Measurements from ENCODE around the gene BMPR1A.
"Not testable (repeated sequence)": the region's sequence is repeated elsewhere in the genome, so short reads cannot be mapped to it uniquely, and the experiment has no call there.

Gene BMPR1A

DNA sequence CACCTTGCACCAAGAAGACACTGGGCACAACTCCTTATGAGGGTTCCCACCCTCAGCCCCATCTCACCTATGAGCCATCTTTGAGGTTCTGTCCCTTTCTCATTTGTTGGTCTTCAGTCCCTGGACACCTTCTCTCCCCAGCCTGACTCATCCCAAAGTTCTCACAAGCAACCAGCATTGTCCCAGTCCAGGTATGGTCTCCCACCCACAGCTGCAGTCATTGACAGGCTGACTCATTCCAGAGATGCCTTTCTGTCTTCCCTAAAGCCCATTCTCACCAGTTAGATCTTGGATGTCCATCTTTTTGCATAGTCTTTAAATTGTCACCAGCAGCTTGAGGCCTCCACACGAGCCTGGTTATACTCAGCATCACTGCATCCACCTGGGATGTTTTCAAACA is 26.7 kb upstream of the BMPR1A start:
- no peak for DNase-seq

DNA sequence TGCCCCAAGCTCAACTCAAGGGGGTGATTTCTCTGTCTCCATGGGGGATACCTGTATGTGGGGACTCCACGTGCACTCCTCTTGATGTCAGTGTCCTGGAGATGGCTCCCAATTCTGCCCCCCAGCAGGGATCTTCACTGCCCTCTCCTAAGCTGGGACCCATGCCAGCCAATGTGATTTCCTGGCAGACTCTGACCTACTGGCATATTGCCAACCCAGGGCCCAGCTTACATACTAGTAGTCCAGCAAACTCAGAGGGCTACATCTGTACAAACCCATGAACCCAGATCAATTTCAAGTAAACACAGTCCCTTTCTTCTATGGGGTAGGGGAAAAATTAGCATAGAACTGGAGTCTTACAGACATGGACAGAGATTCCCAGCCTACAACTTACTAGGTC is 26.2 kb upstream of the BMPR1A start:
- DNase-seq, result peak in 16 of 56 donors; percentile 6 to 85 (median 22)

DNA sequence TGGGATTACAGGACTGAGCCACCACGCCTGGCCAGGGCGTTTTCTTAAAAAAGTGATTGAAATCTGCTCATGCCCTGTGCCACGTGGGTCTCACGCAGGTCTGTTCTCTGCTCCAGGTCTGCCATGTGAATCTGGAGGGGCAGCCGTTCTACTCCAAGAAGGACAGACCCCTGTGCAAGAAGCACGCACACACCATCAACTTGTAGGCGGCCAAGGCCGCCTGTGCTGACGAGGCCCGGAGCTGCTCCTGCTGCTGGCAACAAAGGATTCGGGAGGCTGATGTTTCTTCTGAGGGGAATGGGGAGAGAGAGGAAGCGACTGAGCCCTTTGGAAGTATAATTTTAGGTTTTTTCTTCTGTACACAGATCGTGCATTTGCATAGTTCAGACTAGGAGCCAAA is 23.6 kb upstream of the BMPR1A start:
- no peak for DNase-seq

DNA sequence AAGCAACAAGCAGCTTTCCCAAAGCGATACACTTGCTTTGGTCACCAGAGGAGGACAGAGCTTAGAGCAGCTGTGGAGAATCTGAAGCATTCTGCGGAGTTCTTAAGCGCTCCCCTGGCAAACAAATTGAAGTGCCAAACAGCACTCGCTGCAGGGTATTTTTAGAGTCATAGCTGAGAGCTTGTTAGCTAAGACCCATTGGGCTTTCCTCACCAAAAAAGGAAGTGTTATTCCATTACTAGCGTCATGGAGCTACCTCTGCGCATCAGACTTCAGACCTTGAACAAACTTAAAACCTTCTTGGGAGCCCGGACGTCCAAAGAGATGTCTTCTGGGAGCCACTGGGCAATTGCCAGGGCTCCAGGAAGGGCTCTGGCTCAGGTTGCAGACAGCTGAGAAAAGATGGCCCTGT is 23.2 kb upstream of the BMPR1A start:
- DNase-seq, result peak in 2 of 56 donors; percentile 8 to 24

DNA sequence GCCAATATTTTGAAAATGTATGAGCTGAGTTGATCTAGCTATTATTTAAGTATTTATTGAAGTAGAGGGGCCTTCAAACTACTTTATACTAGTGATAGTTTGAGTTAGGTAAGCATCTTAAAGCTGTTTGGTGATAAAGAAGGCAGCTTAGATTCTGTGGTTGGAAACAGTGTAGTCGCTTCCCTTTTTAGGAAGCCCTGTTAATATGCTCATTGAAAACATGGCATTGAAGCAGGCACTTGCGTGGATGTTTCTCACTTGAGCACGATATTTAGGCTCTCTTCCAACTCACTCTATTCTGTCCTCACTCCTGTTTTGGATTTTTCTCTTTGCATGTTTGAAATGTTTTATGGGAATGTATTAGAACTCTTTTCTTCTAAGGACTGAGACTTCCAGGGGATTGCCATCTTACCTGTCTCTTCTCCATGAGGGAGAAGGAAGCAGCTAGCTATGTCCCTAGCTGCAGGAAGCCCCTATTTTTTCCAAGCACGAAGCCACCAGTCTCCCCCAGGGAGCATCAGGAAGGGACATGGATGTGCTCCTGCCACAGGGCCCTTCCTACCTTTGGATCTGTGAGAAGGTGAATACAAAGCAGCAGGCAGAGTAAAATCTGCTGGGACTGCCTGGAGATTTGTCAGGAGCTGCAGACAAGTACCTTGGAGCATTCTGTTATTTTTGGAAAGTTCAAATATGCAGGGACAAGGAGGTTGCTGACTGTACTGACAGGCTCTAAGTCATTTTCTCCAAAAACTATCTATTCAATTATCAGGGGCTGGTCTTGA is 22.0 kb upstream of the BMPR1A start:
- no peak for DNase-seq

DNA sequence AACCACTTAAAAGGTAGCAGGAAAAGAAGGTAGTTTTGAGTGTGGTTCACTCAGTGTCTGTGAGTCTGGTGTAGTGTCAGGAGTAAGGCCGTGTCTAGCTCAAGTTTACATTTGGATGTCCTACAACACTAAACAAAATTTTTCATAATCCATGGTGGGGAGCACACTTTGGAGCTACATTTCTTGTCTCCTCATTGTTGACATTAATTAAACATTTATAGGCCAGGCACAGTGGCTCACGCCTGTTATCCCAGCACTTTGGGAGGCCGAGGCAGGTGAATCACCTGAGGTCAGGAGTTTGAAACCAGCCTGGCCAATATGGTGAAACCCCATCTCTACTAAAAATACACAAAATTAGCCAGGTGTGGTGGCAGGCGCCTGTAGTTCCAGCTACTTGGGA is 21.1 kb upstream of the BMPR1A start:
- DNase-seq, result not testable (repeated sequence)

DNA sequence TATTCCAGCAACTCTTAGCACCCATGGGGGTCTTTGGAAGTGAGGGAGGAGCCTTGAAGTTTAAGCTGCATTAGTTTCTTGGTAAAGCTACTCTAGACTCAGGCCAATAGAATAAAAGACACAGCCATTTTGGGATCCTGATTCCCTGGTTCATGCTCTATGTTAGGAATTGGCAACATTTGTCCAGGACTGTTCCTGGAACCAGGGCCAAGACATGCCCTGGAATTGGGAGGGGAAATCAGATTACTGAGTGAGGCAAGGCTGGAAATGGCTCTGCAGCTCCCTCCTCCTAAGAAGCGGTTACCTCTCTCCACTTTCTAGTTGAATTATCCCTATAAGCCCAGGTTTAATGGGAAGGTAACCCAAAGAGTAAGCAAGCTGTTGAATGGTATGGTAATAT is 14.2 kb upstream of the BMPR1A start:
- DNase-seq, result no peak

DNA sequence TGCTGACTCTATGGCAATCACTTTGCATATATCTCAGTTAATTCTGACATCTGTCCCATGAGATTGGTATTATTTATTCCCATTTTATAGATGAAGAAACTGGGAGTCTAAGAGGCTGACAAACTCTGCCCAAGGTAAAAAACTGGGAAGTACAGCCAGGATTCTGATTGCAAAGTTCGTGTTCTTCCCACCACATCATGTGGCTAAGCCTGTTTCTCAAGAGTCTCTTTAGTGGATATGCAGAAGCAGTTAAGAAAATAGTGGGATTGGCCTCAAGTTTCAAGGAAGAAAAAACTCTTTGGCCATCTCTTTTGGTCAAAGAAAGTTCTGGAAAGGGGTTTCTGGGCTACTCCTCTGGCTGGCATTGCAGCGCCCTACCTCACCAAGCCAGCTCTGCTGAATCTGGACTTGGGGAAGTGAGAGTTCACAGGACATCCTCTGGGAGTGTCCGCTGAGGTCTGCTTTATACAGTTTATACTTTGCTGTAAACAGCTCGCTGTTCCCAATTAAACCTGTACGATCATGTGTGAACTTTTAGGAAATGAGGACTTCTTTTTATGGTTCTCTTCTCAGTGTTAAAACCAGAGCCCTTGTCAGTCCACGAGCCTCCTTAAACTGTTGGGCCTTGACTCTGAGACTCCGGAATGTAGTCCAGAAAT is 12.2 kb upstream of the BMPR1A start:
- DNase-seq, result no peak

DNA sequence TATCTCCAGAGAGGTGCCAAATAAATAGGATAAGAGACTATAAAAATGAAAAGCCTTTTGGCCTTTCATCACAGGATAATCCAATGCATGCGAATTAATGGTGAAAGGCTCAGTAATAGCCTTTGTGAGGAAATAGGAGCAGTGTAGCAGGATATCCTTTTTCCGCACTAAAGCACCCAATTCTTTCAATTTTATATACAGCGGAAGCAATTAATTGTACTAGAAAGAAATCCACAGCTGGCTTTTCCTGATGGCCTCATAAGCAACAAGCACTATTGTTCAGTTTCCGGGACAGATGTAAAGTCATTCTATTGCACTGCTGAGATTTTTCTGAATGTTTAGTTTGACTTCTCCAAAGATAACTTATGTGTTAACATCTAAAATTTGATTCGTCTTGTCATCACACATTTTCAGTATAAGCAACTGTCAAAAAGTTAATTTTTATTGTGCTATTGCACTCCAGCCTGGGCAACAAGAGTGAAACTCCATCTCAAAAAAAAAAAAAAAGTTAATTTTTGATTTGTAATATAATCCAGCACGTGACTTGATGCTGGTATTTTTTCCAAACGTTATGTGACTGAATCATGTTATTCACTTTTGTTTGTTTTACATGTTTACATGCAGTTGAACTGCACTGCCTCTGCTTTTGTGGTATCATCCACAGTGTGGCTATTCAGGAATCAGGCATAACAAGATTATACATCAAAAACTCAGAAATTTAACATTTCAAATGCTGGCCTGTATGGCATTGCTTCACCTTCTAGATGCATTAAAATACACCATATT is 8.4 kb upstream of the BMPR1A start:
- no peak for DNase-seq

DNA sequence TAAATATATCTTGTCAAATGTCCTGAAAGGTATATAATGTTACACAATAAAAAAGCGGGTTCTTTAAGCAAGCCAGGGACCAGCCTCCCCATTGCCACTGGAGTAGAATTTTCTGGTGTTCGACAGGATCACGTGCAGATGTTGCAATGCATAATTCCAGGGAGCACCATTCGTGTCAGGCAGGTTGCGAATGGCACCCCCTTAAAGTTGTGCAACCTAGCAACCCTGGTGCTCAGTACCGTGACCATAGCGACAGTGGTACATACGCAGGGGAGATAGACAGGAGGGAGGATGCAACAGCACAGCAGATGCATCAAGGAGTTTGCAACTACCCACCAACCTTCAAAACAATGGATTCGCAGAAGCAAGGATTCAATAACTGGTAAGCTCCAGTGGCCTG is 6.6 kb upstream of the BMPR1A start:
- no peak for DNase-seq

DNA sequence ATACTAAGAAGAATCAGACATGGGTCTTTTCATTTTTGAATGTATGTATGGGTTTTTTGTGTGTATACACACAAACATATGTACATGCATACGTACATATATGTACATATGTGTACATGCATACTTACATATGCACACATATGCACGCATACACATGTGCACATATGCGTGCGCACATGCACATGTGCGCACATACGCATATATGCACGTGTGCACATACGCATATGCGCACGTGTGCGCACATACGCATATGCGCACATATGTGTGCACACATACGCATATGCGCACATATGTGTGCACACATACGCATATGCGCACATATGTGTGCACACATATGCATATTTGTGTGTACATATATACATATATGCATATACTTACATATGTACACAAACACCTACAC is 4.9 kb upstream of the BMPR1A start:
- DNase-seq, result no peak

DNA sequence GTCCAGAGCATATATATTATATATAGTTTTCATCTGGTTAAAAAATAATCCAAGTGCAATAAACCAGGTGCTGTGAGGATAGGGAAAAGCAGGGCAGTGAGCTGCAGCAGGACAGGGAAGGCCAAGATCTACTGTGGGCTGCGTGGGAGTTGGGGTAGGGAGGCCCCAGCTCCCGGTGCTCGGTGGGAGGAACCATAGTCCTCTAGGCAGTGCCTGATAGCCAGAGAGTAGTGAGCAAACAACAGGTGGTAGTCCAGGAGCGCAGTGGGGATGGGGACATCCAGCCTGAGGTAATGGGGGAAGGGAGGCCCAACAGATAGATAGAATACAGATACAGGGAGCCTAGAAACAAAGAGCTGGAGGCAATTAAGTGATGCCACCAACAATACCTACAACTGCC is 4.1 kb upstream of the BMPR1A start:
- DNase-seq, result no peak

DNA sequence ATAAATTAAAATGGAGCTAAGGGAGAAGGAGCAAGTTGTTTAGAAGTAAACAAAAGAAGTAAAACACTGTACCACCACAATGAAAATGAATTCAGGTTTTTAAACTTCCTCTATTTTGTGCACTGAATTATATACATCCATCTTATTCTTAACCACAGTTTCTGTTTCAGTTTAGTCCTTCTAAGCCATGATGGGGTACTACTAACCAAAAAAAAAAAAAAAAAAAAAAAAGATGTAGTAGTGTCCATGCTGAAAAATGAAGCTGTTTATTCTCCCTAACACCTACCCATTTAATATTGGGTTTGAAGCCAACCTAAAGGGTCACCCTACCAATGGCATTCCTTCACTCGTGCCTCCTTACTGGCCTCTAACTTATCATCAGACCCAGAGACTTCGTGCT is 3.4 kb upstream of the BMPR1A start:
- DNase-seq, result no peak

DNA sequence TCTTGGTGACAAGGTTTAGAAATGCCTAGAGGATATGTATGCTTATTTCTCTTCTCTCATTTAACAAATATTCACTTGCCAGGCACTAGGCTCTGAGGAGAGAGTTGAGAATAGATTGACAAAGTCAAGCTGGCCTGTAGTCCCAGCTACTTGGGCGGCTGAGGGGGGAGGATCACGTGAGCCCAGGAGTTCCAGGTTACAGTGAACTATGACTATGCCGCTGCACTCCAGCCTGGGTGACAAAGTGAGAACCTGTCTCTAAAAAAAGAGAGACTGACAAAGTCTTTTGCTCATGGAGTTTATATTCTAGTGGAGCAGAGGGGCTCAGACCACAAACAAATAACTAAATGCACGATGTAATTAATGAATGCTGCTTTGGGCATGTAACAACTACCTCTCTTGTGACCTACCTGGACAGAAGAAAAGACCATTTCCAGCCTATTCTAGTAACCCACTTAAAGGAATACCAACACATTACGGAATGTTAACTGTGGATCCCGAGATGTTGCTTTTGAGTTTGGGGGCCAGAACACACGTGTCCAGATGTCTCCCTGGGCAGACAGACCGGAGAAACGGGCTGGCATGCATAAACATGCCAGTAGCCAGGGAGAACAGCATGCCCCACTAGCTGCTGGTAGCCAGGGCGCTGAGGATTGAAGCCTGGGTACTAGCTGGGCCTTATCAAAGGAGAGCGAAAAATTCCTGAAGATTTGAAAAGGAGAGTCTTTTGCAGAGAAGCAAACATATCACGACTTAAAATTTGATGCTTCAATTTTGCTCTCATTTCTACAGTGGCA is 2.6 kb upstream of the BMPR1A start:
- DNase-seq, result no peak

DNA sequence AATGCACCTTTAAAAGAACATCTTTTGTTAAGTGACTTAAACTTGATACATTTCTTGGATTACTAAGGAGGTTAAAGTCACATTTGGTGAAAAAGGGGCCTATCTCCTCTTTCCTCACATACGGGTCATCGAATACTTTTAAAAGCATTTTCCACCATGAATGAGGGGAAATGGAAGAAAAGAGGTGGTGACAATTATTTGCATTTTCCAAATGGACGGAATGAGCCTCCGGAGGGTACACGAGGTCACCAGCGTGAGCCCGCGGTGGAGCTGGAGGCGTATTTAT is 1.0 kb upstream of the BMPR1A start:
- DNase-seq, result no peak

DNA sequence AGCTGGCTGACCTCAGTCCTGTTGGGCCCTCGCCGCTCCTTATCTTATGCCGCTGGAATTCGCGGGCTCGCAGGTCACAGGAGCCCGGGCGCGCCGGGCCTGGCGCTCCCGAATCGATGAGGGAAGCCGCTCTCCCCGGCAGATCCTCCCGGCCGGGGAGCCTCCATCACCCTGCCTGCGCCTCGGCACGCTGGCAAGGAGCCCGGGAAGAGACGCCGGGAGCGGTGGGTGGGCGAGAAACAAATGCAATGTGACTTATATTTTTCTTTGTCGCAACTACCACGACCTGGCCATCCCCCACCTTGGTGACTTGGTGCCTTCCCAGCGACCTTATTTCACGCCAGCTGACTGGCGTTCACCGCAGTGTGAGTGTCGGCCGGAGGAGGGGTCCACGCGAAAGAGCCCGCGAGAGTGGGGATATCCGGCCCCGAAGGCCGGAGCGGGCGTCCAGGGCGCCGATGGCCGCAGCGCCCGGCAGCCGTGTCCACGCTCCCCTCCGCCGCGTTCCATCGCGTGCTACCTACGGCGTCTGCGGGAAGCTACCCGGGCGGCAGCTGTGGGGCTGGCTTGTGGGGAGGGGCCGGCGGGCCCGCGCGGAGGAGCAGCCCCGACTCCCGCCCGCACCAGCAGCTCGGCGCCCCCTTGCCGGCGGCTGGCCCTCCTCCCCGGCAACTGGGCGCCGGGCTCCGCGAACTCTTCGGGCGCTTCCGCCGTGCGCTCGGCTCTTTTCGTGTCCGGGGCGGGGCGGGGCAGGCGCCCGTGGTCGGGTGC is 494 bp upstream of the BMPR1A start:
- DNase-seq, result peak in 55 of 56 donors; percentile 25 to 94 (median 82)

DNA sequence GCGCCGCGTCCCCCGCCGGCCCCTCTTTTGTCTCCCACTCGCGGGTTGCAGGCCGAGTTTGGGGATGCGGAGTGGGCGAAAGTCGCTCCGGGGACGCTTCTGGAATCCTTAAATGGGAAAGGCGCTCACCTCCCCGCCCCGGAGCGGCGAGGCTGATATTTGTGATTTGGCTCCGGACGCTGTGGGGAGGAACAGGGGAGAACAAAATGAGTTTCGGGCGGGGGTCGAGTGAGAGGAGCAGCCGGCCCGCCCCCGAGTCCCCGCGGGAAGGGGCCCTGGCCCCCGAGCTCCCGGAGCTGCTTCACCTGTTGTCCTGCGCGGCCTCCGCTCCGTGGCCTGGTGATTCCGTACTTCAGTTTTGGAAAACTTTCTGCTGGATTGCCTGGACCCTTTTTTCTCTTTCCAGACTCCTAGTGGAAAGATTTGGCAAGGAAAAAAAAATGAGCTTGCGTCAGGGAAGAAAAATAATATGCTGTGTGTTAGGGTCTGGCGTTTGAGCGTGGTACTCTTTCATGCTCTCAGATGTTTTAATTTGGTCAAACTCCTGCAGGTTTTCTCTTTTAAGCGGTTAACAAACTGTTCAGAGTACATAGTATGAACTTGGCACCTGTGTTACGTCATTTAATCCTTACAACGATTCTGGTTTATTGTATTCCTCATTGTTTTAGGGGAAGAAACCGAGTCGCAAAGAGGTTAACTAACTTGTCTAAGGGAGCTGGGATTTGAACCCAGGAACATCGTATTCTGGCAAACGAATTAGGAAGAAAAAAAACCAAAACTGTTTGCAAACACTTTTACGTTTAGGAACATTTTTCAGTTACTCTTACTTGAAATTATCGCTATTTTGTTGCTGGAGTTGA is 924 bp downstream of the BMPR1A start:
- peak in 23 of 56 donors; percentile 3 to 60 (median 33) for DNase-seq

DNA sequence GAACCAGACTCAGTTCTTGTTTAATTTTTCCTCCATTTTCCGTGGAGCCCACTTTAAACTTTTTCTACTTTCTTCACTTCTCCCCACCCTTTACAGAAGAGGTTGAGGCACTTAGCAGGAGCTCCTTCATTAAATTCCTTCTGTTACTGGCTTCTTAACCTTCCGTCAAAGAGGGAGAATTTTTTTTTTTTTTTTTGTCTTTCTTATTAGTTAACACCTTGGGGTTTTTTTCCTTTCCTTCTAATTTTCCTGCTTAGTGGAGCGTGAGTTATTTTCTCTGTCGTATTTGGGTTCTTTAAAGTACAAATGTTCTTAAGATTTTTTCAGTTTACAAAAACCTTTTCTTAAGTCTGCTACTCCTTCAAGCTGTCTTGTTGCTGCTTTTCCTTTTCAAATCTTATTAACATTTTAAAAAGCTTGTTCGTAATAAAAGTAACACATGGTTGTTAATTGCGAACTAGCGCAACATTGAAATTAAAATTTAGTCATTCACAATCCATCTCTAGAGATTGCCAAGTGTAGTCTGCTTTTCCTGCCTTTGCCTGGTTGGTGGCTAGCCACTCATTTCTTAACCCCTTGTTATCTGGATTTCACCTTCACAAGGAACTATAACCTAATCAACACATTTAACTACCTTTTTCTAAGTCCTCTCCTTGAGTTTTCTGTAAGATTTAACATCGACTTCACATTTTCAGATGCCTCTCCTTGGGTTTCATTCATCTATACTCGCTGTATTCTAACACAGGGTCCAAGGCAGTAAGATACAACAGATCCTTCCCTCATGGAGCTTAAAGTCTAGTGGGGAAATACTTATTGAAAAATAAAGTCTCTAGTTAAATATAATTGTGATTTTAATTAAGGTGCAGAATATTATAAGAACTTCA is 2.0 kb downstream of the BMPR1A start:
- DNase-seq, result no peak

All from amygdala (tissue), 56 donors.